Measurements from ENCODE around the gene BACH1.
"Not testable (repeated sequence)": the region's sequence is repeated elsewhere in the genome, so short reads cannot be mapped to it uniquely, and the experiment has no call there.

Gene BACH1

DNA sequence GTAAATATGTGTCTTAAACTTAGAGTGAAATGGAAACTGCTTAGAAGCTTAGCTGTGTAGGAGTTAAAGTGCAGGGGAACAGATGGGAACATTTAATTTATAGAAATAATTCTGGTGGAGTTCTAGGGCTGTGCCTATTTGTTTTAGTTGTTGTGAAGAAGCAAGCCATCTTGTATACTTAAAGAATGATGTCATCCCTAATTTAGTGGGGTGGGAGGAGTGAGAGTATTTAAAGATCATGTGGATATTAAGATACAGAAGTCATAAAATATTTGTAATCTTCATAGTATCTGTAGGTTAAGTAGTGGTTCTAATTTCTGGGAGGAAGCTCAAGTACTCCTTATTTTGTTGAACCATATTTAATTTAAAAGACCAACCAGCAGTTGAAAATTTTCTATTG is 41.5 kb downstream of the BACH1 start:
- in situ Hi-C loops (cut with HindIII; ENCODE audit: low sequenced_read_pairs), result no loop called here

DNA sequence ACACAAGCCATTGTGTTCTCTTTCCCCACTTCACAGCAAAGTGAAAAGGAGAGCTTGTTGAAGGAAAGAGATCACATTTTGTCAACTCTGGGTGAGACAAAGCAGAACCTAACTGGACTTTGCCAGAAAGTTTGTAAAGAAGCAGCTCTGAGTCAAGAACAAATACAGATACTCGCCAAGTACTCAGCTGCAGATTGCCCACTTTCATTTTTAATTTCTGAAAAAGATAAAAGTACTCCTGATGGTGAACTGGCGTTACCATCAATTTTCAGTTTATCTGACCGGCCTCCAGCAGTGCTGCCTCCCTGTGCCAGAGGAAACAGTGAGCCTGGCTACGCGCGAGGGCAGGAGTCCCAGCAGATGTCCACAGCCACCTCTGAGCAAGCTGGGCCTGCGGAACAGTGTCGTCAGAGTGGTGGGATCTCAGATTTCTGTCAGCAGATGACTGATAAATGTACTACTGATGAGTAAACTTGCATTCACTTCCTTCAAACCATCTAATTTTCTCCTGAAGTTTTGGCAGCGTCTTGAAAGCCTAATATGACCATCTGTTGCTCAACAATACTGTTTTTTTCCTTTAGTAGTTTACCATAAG is 43.7 kb downstream of the BACH1 start:
- in situ Hi-C loops (cut with HindIII; ENCODE audit: low sequenced_read_pairs), result no loop called here

DNA sequence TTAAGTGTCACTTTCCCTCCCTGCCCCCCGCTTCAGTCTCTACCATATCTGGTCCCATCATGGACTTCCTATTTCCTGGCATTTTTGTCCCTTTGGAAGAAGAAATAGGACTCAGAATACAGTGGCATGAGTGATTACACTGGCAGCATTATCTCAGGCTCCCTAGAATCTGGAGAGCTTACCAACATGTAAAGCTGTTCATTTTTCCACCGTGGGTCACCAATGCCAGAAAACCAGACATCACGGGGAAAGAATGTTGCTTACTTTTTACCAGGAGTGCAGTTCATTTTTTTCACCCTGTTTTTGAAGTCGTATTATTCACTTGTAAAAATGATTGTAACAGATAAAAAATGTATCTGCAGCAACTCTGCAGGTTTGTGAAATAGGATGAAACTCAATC is 44.8 kb downstream of the BACH1 start:
- in situ Hi-C loops (cut with HindIII; ENCODE audit: low sequenced_read_pairs), result no loop called here

DNA sequence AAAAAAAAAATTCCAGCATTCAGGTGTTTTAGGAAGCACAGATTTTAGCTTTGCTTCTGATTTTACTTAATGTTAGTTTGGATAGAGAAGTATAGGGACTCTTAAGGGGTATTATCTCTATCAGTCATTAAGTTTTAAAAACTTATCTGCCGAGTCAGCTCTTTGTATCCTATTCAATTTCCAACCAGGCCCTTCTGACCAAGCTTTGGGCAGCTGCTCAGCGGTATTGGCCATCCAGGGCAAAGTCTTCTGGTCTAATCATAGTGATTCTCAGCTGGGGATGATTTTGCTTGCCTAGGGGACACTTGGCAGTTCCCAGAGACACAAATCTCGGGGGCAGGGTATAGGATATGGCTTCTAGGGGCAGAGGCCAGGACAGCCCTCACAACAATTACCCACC is 47.6 kb downstream of the BACH1 start:
- in situ Hi-C loops (cut with HindIII; ENCODE audit: low sequenced_read_pairs), result no loop called here

DNA sequence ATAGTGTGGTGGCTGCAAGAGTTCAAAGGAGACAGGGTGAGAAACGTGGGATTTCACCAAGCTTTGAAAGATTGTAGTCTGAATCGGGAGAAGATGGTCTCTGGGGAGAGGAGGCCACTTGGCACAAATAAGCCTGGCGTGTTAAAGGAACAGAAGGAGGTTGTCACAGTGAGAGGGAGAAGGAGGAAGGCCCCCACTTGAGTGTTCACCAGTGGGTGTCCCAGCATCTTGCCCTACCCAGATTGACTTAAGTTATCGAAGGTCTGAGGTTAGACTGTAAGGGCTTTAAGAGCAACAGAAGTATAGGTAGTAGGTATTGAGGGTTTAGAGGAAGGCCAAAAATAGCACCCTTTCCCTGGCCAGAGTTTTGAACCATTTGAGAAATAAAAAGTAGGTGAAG is 48.0 kb downstream of the BACH1 start:
- in situ Hi-C loops (cut with HindIII; ENCODE audit: low sequenced_read_pairs), result no loop called here

DNA sequence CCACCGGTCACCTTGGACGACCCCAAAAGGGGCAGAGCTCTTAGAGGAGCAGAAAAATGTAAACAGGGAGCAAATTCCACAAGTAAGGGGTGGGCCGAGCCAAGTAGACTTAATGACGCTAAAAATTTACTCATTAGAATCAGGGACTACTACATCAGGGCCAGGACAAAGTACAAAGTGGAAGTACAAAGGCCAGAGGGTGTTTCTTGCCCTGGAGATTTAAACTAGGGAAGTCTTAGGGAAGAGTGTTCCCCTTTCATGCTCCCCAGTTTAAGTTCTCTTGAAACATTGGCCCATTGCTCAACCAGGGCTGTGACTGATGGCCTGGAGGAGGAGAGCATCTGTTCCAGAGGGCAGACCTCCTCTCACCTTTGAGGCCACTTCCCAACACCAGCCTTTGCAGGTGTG is 48.6 kb downstream of the BACH1 start:
- in situ Hi-C loops (cut with HindIII; ENCODE audit: low sequenced_read_pairs), result no loop called here

DNA sequence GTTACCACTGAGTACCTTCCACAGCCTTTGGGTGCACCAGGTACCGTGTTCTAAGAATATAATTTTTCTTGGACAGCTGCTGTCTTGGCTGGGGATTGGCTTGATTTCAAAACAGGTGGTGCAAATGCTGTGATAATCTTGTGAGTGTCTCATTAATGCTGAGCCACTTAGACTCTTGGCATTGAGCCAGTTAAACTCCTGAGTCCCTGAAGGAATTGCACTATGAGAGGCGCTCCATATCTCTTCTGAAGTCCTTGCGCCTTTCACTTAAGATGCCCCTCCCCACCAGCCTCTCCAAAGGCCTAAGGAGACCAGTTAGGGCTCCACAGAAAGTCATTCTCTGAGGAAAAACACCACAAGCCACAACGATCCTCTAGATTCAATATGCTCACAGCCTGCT is 51.0 kb downstream of the BACH1 start:
- in situ Hi-C loops (cut with HindIII; ENCODE audit: low sequenced_read_pairs), result no loop called here

DNA sequence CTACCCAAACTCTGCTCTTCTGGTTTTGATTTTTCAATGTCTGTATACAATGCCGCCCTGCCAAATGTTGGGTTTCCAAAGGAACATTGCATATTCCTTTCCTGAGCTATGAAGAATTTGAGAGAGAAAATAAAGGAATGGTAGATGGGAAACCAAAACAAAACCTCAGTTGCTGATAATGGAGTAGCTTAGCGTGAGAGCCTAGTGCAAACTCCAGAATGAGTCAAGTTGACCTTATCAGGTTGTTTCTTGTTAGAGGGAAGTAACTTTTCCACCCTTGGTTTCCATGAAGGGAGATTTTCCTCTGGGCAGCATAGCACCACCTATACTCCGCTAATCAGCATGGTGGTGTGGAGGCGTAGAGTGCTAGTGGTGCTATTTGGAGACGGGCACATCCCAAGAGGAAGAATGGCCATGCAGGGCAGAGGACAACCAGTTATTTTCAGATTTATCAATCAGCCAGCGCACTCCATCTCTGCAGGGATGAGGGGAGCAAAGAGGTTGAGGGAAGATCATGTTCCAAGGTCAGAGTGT is 51.6 kb downstream of the BACH1 start:
- in situ Hi-C loops (cut with HindIII; ENCODE audit: low sequenced_read_pairs), result no loop called here

DNA sequence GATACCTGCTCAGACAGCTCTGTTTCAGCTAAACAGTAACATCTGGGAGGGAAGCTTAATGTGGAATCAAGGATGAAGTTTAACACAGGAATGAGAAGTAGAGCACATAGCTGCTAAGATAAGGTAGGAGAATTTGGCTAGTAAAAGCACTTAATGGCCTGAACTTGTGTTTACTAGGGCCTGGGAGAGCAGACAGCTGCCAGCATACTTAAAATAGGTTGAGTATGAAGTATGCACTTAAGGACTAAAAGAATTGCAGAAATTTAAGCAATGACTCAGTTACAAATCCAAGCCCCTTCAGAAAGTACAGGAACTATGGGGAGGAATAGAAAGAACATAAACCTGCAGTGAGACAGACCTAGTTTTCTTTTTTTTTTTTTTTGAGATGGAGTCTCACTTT is 53.0 kb downstream of the BACH1 start:
- in situ Hi-C loops (cut with HindIII; ENCODE audit: low sequenced_read_pairs), result no loop called here

DNA sequence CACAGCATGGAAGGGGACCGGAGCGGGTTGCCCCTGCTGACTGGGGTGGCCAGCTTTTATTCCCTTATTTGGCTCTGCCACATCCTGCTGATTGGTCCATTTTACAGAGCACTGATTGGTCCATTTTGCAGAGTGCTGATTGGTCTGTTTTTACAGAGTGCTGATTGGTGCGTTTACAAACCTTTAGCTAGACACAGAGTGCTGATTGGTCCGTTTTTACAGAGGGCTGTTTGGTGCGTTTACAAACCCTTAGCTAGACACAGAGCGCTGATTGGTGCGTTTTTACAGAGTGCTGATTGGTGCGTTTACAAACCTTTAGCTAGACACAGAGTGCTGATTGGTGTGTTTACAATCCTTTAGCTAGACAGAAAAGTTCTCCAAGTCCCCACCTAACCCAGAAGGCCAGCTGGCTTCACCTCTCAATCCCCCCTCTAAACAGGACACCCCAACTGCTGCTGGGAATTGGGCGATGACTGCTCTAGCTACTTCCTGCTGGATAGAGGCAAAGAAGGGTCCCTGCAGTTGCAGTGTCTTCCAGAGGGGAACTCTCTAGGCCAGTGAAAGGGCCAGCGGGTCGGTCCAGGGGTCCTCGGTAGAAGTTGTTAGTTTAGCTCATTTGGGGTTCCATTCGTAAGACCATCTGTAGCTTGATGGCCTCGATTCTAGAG is 56.5 kb downstream of the BACH1 start:
- in situ Hi-C loops (cut with HindIII; ENCODE audit: low sequenced_read_pairs), result not testable (repeated sequence)

DNA sequence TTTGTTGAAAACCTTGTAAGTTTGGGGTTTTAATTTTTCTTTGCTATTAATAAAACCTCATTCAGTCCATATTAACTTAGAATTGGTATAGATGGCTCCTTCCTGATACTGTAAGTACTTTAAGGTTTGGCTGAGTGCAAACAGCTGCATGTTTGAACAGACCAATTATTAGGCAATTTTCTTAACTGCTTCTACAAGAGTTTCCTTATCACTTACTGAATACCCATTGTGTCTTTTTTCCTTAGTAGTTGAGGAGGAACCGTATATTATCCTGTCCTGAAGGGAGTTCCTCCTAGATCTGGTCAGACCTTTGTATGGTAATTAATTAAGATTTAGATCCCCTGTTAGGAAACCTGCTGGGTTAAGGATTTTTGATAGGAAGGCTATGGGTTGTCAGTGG is 57.6 kb downstream of the BACH1 start:
- in situ Hi-C loops (cut with HindIII; ENCODE audit: low sequenced_read_pairs), result not testable (repeated sequence)

DNA sequence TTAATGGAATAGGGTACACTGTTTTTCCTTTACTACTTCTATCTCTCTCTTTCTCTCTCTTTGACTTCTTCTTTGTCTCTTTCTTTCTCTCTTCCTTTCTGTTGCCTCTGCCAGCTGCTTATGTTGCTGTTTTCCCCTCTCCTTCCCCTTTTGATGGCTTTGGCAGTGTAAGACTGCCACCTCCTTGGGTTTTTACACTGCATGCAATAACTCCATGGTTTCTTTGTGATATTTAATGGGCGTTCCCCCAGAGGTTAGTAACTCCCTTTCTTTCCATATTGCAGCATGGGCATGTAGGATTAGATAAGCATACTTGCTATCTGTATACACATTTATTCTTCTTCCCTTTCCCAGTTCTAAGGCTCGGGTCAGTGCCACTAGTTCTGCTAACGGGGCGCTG is 58.1 kb downstream of the BACH1 start:
- in situ Hi-C loops (cut with HindIII; ENCODE audit: low sequenced_read_pairs), result not testable (repeated sequence)

DNA sequence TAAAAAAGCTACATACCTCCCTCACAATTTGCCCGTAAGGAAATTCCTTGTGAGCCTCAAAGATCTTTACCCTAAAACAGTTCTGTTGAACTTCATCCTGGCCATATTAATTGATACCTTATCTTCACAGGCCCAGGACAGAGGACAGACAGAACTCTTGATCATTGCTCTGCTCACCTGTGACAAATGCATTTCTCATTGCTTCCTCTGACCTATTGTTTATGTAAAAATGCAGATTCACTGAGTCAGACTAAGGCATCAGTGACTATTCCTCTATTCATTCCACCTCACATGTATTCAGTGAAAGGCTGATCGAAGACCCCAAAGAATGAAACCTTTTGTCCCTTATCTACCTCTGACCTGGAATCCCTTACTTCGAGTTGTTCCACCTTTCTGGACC is 61.0 kb downstream of the BACH1 start:
- in situ Hi-C loops (cut with HindIII; ENCODE audit: low sequenced_read_pairs), result no loop called here

DNA sequence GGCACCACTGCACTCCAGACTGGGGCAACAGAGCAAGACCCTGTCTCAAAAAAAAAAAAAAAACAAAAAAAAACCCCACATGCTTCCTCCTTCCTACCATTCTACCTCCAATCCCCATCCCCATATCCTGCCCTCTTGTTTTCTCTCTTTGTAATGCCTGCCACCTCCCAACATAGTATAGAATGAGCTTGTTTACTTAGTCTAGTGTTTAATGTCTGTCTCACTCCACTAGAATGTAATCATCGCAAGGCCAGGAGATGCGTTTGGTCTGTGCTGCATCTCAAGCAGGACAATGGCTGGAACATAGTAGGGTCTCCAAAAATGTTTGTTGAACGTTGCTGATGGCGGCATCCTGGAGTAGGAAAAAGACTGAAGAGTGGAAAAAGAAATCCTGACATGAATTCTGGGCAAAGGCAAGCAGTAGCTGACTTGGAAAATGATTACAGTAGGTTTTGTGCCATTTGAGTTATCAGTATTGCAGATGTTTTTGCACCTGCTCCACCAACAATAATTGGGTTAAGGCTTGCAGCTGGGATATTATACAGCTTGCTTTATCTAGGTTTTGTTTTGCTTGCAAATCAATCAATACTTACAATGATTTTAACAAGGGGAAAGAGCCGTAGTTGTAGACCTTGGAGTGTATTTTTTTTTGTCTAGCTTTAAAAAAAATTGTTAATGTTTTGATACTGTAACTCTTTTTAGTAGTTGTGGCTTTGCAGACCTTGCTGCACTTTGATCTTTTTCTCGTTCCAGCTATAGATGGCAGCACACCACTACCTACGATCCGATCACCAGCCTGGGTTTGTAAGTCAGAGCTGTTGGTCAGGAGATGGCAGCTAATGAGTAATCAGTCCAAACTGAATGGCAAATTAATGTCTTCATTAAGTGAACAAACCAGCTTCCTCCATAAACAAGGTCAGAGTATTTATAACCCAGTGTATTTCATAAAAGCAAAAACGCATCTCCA is 62.4 kb downstream of the BACH1 start:
- in situ Hi-C loops (cut with HindIII; ENCODE audit: low sequenced_read_pairs), result no loop called here

DNA sequence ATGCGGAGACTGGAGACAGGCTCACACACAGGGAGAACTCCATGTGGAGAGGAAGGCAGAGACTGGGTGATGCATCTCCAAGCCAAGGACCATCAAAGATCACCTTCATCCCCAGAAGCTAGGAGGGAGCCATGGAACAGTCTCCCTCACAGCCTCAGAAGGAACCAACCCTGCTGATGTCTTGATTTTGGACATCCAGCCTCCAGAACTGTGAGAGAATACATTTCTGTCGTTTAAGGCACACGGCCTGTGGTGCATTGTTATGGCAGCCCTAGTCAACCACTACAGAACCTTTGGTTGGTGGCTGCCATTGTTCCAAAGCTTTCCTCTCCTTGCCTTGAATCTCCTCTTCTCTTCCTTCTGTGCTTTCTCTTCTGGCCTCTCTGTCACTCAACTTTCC is 64.0 kb downstream of the BACH1 start:
- in situ Hi-C loops (cut with HindIII; ENCODE audit: low sequenced_read_pairs), result no loop called here

DNA sequence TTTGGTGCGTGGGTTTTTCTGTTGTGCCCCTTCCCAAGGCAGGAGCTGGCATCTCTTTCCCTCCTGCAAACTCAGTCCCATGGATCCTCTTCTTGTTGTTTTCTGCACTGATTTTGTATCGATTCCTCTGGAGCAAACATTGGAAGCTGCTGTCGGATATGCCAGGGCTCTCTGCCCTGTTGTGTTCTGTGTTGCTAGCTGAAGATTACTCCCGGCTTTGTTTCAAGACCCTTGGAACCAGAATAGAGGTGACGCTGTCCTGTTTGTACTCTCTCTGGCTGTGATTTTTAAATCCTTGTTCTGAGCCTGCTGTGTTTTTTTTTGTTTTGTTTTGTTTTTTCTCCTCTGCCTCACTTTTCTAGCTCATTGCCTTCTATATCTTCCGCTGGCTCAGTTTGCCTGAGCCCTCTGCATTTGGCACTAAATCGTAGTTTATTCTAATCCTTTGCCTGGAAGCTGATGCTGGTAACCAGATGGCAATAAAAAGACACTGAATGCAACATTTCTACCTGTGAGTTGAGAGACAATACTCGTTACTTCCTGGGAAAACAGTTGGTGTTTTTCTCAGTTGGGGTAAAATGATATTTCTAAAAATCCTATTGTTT is 67.0 kb downstream of the BACH1 start:
- in situ Hi-C loops (cut with HindIII; ENCODE audit: low sequenced_read_pairs), result no loop called here

DNA sequence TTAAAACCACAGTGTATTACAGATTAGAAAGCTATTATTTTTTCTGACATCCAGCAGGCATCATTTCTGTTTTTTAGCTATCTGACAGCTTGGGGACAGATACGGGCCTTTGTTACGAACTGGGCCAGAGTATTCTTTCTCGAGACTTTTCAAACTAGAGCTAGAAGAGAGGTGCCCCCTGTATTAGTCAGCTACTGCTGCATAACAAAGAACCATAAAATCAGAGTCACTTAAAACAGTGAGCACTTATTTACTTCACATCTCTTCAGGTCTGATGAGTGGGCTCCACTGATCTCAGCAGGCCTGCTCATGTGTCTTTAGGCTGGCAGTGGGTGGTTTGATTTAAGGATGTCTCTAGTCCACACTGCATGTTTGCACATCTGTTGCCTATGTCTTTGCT is 67.8 kb downstream of the BACH1 start:
- in situ Hi-C loops (cut with HindIII; ENCODE audit: low sequenced_read_pairs), result no loop called here

DNA sequence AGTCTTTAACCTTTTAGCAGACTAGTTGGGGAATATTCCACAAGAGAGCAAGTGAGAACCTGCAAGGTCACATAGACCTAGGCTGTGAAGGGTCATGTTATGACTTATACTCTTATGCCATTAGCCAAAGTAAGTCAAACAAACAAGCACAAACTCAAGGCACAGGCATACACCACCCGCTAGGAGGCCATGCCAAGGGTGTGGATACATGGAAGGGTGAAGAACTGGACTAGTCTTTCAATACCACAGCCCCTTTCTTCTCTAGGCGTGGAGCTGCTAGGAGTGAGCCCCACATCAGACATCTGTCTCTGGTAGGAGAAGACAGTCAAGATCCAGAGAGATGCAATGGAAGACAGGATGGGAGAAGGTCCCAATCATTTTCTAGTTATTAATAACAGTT is 68.6 kb downstream of the BACH1 start:
- in situ Hi-C loops (cut with HindIII; ENCODE audit: low sequenced_read_pairs), result no loop called here

DNA sequence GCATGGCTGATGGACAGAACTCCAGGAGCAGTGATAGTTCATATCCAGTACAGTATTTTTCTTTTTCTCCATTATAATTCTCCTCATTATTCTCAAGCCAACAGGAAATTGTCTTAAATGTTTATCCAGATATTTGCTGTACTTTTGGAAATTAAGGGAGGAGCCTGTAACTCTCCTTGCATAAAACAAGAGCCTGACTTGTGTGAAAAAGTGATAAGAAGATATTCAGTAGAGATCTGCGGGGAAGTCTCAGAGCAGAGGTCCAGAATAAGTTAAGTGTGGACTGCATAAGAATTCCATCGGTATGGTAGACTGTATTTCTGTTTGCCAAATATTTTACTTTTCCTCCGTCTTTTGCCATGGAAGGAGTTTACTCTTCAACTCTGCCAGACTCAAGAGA is 70.2 kb downstream of the BACH1 start:
- in situ Hi-C loops (cut with HindIII; ENCODE audit: low sequenced_read_pairs), result no loop called here

DNA sequence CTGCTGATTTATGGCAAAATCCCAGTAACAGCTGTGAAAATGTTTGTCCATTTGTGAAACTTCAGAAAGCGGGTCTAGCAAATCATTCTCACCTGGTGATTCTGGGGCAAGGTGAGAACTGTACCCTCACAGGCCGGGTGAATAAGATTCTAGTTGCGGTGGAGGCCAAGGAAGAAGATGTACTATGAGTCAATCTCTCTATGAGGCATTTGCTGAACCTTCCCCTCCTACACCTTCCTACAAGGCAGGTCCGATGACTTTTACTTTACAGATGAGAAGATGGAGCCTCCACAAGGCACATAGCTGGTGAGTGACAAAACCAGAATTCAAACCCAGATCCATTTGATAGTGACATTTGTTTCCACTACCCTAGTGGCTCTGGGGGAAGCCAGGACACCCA is 72.7 kb downstream of the BACH1 start:
- in situ Hi-C loops (cut with HindIII; ENCODE audit: low sequenced_read_pairs), result no loop called here

DNA sequence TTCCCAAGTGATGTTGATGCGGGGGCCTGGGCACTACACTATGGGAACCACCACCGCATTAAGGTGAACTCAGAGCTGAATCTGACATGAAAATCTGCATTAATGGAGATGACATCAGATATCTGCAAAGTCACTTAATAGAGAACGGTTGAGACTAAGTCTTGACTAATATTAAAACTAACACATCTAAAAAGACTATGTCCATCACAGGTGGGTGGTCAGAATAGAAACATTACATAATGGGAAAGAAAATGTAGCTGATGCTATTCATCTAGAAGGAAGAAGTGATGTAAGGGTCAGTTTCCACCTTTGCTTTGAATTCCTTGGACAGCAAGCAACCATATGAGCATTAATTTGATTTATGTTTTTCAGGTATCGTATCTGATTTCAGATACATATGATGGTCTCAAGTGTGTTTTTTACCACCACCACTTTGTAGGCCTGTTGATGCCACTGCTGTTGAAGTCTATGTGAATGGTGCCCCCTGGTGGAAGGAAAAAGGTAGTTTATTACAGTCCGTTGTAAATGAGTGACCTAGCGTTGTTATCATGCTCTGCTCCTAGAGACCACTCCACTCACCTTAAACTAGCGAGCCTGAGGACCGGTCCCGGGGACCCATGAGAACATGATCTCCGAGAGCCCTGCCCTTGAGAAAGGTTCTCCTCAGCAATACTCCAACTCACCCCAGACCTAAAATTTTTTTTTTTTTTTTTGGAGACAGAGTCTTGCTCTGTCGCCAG is 73.5 kb downstream of the BACH1 start:
- in situ Hi-C loops (cut with HindIII; ENCODE audit: low sequenced_read_pairs), result no loop called here
